ENCODE data around the gene SLF1. TPM values are rescaled to one million over a fixed set of nuclear protein-coding genes. Genes with fewer than 3 reads are reported as not detected.

SLF1 gene
- total RNA-seq, 4 donors from 2014 or later = 2.5 to 3.8 (median 3.1) TPM

DNA sequence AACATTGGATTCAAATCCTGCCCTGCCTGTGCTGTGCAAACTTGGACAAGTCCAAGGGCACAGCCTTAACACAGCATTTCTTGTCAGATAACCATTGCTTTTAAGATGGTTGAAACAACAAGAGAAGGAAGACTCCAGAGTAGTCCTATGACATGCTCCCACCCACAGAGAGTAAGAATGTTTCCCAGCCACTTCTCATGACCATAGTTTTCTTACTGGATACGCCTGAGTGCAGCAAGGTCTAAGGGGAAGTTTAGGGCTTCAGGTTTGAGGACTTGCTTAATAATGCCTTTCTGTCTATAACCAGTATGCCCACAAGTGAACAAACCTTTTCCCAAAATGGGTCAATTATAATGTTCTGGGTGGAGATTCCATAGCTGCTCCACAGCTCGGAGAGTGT, 126.4 kb downstream of the SLF1 start:
- TF ChIP-seq POLR2A (IDR thresholded peaks at IDR 0.05; ENCODE audit: low read depth) (no peak), POLR2AphosphoS5 (IDR thresholded peaks at IDR 0.05) (no peak), EP300 (IDR thresholded peaks at IDR 0.05) (no peak)
- TF ChIP-seq, protein P1, sequence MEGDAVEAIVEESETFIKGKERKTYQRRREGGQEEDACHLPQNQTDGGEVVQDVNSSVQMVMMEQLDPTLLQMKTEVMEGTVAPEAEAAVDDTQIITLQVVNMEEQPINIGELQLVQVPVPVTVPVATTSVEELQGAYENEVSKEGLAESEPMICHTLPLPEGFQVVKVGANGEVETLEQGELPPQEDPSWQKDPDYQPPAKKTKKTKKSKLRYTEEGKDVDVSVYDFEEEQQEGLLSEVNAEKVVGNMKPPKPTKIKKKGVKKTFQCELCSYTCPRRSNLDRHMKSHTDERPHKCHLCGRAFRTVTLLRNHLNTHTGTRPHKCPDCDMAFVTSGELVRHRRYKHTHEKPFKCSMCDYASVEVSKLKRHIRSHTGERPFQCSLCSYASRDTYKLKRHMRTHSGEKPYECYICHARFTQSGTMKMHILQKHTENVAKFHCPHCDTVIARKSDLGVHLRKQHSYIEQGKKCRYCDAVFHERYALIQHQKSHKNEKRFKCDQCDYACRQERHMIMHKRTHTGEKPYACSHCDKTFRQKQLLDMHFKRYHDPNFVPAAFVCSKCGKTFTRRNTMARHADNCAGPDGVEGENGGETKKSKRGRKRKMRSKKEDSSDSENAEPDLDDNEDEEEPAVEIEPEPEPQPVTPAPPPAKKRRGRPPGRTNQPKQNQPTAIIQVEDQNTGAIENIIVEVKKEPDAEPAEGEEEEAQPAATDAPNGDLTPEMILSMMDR (IDR thresholded peaks at IDR 0.05) = no peak
- WGBS = 75% methylated on average over 2 of the region's 2 CpGs
- no peak for DNase-seq (ENCODE audit: extremely low spot score)
- Histone ChIP-seq H3K4me1 (no peaks in the 10 kb centered on the region), H3K36me3 (no peaks in the 10 kb centered on the region), H3K4me3 (no peak overlapping the region), H3K27ac (replicated peaks in 1 of 4) (no peak overlapping the region), H3K9me3 (no peaks in the 10 kb centered on the region), H3K27me3 (no peaks in the 10 kb centered on the region)
- intact Hi-C loops (cut with DNase I) = no loop called here

DNA sequence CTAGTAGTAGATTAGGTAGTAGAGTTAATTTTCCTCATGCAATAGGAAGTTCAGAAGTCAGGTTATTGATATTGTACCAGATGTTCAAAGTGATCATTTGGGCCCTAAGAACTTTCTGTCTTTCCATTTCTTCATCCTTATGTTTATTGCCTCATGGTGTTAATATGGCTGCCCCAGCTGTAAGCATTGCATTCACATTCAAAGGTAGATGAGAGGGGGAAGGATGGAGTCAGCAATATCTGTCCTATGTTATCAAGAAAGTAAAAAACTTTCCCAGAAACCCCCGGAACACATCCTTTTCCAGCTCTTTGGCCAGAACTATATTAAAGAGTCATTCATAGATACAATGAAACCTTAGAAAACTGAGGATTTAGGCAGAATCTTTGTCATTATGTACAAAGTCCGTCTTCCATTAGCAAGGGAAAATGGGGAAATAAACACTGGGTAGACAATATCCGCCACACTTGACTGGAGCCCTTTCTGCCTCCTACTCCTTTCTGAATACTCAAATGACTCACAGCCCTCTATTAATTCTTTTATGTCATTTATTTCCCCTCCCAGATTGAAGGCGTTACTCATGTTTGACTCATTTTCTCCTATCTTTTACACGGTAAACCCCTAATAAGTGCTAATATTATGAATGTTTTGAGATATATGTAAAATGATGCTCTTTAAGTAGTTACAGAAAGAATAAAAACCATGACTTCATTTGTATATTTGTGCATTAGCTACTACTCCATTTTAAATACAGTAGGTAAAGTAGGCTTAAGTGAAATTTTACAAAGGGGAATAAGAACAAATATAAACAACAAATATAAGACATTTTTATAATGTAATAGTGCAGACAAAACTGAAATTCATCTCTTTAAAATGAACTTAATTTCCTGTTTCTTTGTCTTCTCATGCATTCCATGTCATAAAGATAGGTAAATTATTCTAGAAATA, 127.6 kb downstream of the SLF1 start:
- WGBS = 83% methylated on average over 5 of the region's 5 CpGs

GRCh38 chr5:94746731-94747124, 128.3 kb downstream of the SLF1 start:
- TF ChIP-seq, protein P1 (IDR thresholded peaks at IDR 0.05) = no peak
- no peak for TF ChIP-seq POLR2AphosphoS5 (IDR thresholded peaks at IDR 0.05)
- no peak for TF ChIP-seq POLR2A (IDR thresholded peaks at IDR 0.05; ENCODE audit: low read depth)
- no peak for TF ChIP-seq EP300 (IDR thresholded peaks at IDR 0.05)
- DNase-seq (ENCODE audit: extremely low spot score) = no peak
- intact Hi-C loops (cut with DNase I) = no loop called here
- 82% methylated on average over 1 of the region's 1 CpG for WGBS
- Histone ChIP-seq H3K4me1 (no peaks in the 10 kb centered on the region), H3K4me3 (no peak overlapping the region), H3K27me3 (no peaks in the 10 kb centered on the region), H3K9me3 (no peaks in the 10 kb centered on the region), H3K27ac (replicated peaks in 1 of 4) (no peak overlapping the region), H3K36me3 (no peaks in the 10 kb centered on the region)

More for the DNA sequence above, 127.6 kb downstream of the SLF1 start:
- no peak overlapping the region for H3K27ac ChIP-seq (replicated peaks in 1 of 4)
- no peak for TF ChIP-seq POLR2A (IDR thresholded peaks at IDR 0.05; ENCODE audit: low read depth)
- TF ChIP-seq EP300 (IDR thresholded peaks at IDR 0.05) = no peak
- no peak for TF ChIP-seq POLR2AphosphoS5 (IDR thresholded peaks at IDR 0.05)
- TF ChIP-seq, protein P1 (IDR thresholded peaks at IDR 0.05) = no peak
- intact Hi-C loops (cut with DNase I) = no loop called here
- H3K36me3 ChIP-seq = no peaks in the 10 kb centered on the region
- no peak overlapping the region for H3K4me3 ChIP-seq
- DNase-seq (ENCODE audit: extremely low spot score) = no peak
- H3K4me1 ChIP-seq = no peaks in the 10 kb centered on the region
- H3K9me3 ChIP-seq = no peaks in the 10 kb centered on the region
- H3K27me3 ChIP-seq = no peaks in the 10 kb centered on the region

Other genes starting within 250 kb of the SLF1 start
- 1 to 10 TPM; 2.3 to 4.2 (median 2.9) TPM for gene KIAA0825, start 65 bp upstream of the SLF1 start, total RNA-seq

Data from esophagus muscularis mucosa (tissue), 4 donors.